BJ (cell line): ENCODE data around the gene MEGF9. TPM values are rescaled to one million over a fixed set of nuclear protein-coding genes. Genes with fewer than 3 reads are reported as not detected.

Source experiments
- CTCF ChIA-PET: fragments of 350-600 bp; formaldehyde crosslinking; extraction: SDS; loops from one replicate; lab custom pipeline; 2021; ENCODE audit warnings: antibody characterized with exemption, inconsistent platforms; lab: Yijun Ruan, JAX
- POLR2A ChIA-PET: fragments of 300-600 bp; sonication (Branson Sonifier 250); formaldehyde crosslinking; extraction: SDS; loops from one replicate; lab custom pipeline; 2021; ENCODE audit warnings: antibody characterized with exemption; lab: Charles Lee
- DNase-seq: peaks from one replicate; pipeline ENCODE4 v3.0.0-alpha.2; 2011; ENCODE audit warnings: low read depth
- H3K27me3 ChIP-seq: 2 replicates; pipeline ENCODE4 v1.6.0; 2011; ENCODE audit warnings: low read length; ENCODE audit not compliant: control insufficient read depth, insufficient read depth
- H3K36me3 ChIP-seq: 2 replicates; pipeline ENCODE4 v1.5.1; 2011; ENCODE audit warnings: low read length; ENCODE audit not compliant: control insufficient read depth, insufficient read depth
- H3K4me3 ChIP-seq: 2 replicates; pipeline ENCODE4 v1.5.1; 2011; ENCODE audit warnings: low read depth, mild to moderate bottlenecking, control low read depth, low read length
- polyA plus RNA-seq: library from polyadenylated mRNA; depleted of rRNA; stranded (reverse); fragments of >200 nt; gene quantifications from 2 replicates; pipeline ENCODE4 v1.2.3, GENCODE V29; 2011
- TF ChIP-seq, protein P1 (sequence below): IDR thresholded peaks from 2 replicates; pipeline ENCODE4 v1.5.1; 2011; ENCODE audit warnings: low read depth, mild to moderate bottlenecking, control low read depth, inconsistent platforms, low read length, moderate library complexity; ENCODE audit not compliant: insufficient read depth

MEGF9 gene
- polyA plus RNA-seq, 1 experiment = 1.1 TPM

DNA sequence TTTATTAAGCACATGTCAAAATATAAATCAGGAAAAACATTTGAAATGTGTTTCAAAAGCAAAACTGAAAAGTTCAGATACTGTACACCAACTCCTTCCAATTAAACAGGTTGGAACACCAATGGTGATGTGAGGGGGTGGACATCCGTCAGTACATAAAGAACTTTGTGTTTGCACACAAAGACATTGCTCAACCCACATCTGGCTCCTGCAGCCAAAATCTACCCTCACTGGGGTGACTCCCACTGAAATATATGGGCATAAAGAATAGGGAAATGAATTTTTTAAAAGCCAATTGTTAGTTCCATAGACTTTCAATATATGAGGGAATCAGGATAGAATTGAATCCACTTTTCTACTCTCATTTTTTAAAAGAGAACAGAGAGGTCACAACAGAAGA lies 63.9 kb downstream of the MEGF9 start:
- TF ChIP-seq, protein P1, sequence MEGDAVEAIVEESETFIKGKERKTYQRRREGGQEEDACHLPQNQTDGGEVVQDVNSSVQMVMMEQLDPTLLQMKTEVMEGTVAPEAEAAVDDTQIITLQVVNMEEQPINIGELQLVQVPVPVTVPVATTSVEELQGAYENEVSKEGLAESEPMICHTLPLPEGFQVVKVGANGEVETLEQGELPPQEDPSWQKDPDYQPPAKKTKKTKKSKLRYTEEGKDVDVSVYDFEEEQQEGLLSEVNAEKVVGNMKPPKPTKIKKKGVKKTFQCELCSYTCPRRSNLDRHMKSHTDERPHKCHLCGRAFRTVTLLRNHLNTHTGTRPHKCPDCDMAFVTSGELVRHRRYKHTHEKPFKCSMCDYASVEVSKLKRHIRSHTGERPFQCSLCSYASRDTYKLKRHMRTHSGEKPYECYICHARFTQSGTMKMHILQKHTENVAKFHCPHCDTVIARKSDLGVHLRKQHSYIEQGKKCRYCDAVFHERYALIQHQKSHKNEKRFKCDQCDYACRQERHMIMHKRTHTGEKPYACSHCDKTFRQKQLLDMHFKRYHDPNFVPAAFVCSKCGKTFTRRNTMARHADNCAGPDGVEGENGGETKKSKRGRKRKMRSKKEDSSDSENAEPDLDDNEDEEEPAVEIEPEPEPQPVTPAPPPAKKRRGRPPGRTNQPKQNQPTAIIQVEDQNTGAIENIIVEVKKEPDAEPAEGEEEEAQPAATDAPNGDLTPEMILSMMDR = no peak
- Histone ChIP-seq H3K4me3 (no peak overlapping the region), H3K27me3 (no peaks in the 10 kb centered on the region), H3K36me3 (no peaks in the 10 kb centered on the region)
- ChIA-PET CTCF (no interaction called here), POLR2A (no interaction called here)
- DNase-seq = no peak

DNA sequence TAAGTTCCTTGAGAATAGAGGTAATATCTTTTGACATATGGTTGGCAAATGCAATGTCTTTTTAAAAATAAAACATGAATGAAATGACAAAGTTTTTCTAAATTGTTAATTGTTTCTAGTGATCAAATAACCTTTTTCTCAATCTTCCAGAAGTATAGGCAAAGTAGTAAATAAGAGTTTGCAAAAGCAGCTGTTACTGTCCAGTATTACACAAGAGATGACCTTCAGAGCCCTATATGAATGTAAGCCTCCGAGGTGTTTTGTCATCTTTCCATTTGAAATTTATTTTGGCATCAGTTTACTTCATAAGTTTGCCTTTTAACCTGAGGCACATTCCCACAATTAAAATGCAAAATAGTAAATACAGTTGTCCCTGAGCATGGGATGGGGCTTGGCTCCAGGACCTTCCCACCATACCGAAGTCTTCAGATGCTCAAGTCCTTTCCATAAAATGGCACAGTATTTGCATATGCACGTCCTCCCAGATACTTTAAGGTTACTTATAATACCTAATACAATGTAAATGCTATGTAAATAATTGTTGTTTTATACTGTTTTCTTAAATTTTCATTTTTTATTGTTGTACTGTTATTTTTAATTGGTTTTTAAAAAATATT lies 65.6 kb downstream of the MEGF9 start:
- POLR2A ChIA-PET = no interaction called here
- H3K4me3 ChIP-seq = no peak overlapping the region
- H3K36me3 ChIP-seq = no peaks in the 10 kb centered on the region
- DNase-seq = no peak
- H3K27me3 ChIP-seq = no peaks in the 10 kb centered on the region
- TF ChIP-seq, protein P1 = no peak
- CTCF ChIA-PET = no interaction called here

DNA sequence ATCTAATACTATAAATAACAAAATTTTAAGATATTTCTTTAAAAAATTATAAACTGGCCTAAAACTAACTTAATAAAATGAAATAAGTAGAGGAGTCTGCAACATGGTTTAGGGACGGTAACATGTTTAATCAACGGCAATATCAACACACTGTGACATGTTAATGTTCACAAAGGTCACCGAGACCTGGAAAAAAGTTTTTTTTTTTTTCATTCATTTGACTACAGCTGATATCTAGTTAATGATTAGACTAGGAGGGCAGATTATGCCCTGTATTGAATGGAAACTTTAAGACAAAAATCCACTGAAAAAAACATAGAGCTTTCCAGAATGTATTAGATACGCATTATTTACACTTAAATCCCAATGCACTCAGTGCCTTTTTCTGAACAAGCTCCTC lies 67.3 kb downstream of the MEGF9 start:
- DNase-seq = no peak
- ChIA-PET CTCF (interaction anchor here (0.8 kb wide), 1 partner anchor 29 kb away, joined by 4 read pairs; no protein-coding TSS in a partner anchor), POLR2A (no interaction called here)

DNA sequence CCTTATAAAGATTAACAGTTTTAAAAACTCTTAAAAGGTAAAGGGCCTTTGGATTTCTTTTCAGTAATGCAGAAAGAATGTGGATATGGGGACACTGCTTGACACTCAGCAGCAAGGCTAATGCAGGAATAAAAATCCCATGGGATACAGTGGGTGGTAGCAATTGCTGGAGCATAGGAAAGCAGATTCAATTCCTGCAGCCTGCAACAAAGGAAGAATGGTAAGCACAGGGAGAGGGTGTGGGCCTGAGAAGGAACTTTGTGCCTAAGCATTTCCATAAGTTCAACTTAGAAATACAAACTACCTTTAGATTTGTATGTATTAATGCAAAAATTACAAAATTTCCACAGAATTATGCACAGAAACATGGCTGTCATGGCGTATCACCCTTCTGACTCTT lies 68.5 kb downstream of the MEGF9 start:
- no peak overlapping the region for H3K4me3 ChIP-seq
- CTCF ChIA-PET = no interaction called here

More for the DNA sequence above, 67.3 kb downstream of the MEGF9 start:
- TF ChIP-seq, protein P1 = no peak
- H3K36me3 ChIP-seq = no peaks in the 10 kb centered on the region
- no peak overlapping the region for H3K4me3 ChIP-seq
- H3K27me3 ChIP-seq = no peaks in the 10 kb centered on the region

DNA sequence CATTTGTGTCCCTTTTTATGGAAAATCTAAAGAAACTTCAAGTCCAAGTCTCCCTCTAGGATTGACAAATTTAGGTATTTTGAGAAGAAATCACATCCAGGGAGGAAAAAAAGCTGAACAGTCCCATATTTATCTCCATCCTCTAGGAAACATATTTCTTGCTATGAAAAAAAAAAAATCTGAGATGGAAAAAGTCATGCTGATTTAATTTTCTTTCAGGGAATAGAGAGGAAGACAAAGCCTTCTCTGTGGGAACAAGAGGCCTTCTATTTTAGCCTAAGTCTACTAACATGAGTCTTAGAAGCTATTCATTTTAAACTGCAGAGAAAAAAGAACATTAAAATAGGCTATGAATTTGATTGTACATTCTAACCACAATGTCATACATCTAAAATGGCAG lies 71.2 kb downstream of the MEGF9 start:
- Histone ChIP-seq H3K4me3 (no peak overlapping the region), H3K36me3 (no peaks in the 10 kb centered on the region), H3K27me3 (no peaks in the 10 kb centered on the region)
- ChIA-PET CTCF (interaction anchor here (0.5 to 0.7 kb wide), 2 partner anchors 22 to 54 kb away, joined by 3 read pairs; no protein-coding TSS in a partner anchor), POLR2A (no interaction called here)
- TF ChIP-seq, protein P1 = no peak
- no peak for DNase-seq

More for the DNA sequence above, 68.5 kb downstream of the MEGF9 start:
- TF ChIP-seq, protein P1 = no peak
- no peak for DNase-seq
- H3K27me3 ChIP-seq = no peaks in the 10 kb centered on the region
- POLR2A ChIA-PET = no interaction called here
- no peaks in the 10 kb centered on the region for H3K36me3 ChIP-seq
